ENCODE data around the gene TSPEAR.

- TF ChIP-seq REST (IDR thresholded peaks at IDR 0.05; ENCODE audit: insufficient read depth in 1 of 2, low read depth in 2 of 2, low read length in 2 of 2) = no peak
- no peak for TF ChIP-seq POLR2AphosphoS5 (IDR thresholded peaks at IDR 0.05; ENCODE audit: low read depth, low read length)
- TF ChIP-seq FOXP2 (optimal IDR thresholded peaks at IDR 0.05; ENCODE audit: borderline replicate concordance, extremely low read depth, extremely low read length, insufficient read depth) = no peak
- TF ChIP-seq SIN3A (IDR thresholded peaks at IDR 0.05; ENCODE audit: borderline replicate concordance, insufficient read depth, low read length) = no peak
Observed at GRCh38 chr21:44626262-44626661, 85.1 kb downstream of the TSPEAR start.

Measured in PFSK-1 (cell line).